Nephron (organoid): ENCODE results near the gene ING3.
A peak's percentile ranks its signal among the peaks of the same experiment; 100 is the strongest.

ENCODE experiments used
- H3K27ac Mint-ChIP-seq, 3 experiments: 2 replicates each; pipeline ENCODE4 v1.8.0; 2020; ENCODE audit warnings: mixed read lengths in 3 of 3, mild to moderate bottlenecking in 2 of 3, moderate library complexity in 1 of 3
- H3K27me3 Mint-ChIP-seq: 2 replicates; pipeline ENCODE4 v1.8.0; 2021; ENCODE audit warnings: low read depth, mild to moderate bottlenecking, moderate library complexity, mixed read lengths
- H3K36me3 Mint-ChIP-seq: 2 replicates; pipeline ENCODE4 v1.8.0; 2020; ENCODE audit warnings: low read depth, mixed read lengths
- H3K4me1 Mint-ChIP-seq: 2 replicates; pipeline ENCODE4 v1.8.0; 2020; ENCODE audit warnings: mixed read lengths
- H3K4me3 Mint-ChIP-seq, 3 experiments: 2 replicates each; pipeline ENCODE4 v1.8.0; 2020; ENCODE audit warnings: mild to moderate bottlenecking in 3 of 3, mixed read lengths in 3 of 3, moderate library complexity in 2 of 3
- H3K9me3 Mint-ChIP-seq: 2 replicates; pipeline ENCODE4 v1.8.0; 2020; ENCODE audit warnings: mixed read lengths
- CTCF ChIP-seq, 3 experiments: fragments of 200-600 bp; sonication (generic); IDR thresholded peaks; one replicate each; pipeline ENCODE4 v1.5.0; 2021; ENCODE audit warnings: antibody characterized with exemption in 3 of 3; ENCODE audit not compliant: unreplicated experiment in 3 of 3

ING3 gene

GRCh38 chr7:121024611-121025010 lies 74.0 kb downstream of the ING3 start:
- H3K4me3 Mint-ChIP-seq = no peak overlapping the region
- no peak for TF ChIP-seq CTCF (IDR thresholded peaks at IDR 0.05; ENCODE audit: unreplicated experiment in 3 of 3)
- peaks cover 20% of the 10 kb centered on the region for H3K36me3 Mint-ChIP-seq
- no peaks in the 10 kb centered on the region for H3K9me3 Mint-ChIP-seq
- H3K4me1 Mint-ChIP-seq = peaks cover 61% of the 10 kb centered on the region
- H3K27ac Mint-ChIP-seq = peak overlapping the region; percentile 48 to 89 (median 80)
- H3K27me3 Mint-ChIP-seq = peaks cover 4% of the 10 kb centered on the region

GRCh38 chr7:121026159-121026558 lies 75.6 kb downstream of the ING3 start:
- H3K36me3 Mint-ChIP-seq = peaks cover 20% of the 10 kb centered on the region
- H3K4me1 Mint-ChIP-seq = peaks cover 56% of the 10 kb centered on the region
- no peak overlapping the region for H3K4me3 Mint-ChIP-seq
- H3K9me3 Mint-ChIP-seq = no peaks in the 10 kb centered on the region
- TF ChIP-seq CTCF (IDR thresholded peaks at IDR 0.05; ENCODE audit: unreplicated experiment in 3 of 3) = no peak
- peak overlapping the region; percentile 48 to 80 (median 58) for H3K27ac Mint-ChIP-seq
- peaks cover 4% of the 10 kb centered on the region for H3K27me3 Mint-ChIP-seq

DNA sequence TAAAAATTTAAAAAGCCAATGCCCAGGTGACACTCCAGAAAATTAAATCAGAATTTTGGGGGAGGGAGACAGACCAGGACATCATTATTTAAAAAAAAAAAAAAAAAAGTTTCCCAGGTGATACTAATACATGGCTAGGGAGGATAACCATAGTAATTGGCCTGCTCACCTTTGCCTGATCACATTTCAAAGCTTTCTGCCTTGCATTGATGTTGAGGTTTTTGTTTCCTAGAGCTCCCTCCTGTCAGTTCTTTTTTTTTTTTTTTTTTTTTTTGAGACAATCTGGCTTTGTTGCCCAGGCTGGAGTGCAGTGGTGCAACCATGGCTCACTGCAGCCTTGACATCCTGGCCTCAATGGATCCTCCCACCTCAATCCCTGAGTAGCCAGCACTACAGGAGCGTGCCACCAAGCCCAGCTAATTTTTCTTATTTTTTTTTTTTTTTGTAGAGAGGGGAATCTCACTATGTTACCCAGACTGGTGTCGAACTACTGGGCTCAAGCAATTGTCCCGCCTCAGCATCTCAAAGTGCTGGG lies 76.1 kb downstream of the ING3 start:
- Mint-ChIP-seq H3K36me3 (peaks cover 20% of the 10 kb centered on the region), H3K27me3 (peaks cover 4% of the 10 kb centered on the region), H3K9me3 (no peaks in the 10 kb centered on the region), H3K4me1 (peaks cover 53% of the 10 kb centered on the region), H3K4me3 (no peak overlapping the region), H3K27ac (peak overlapping the region; percentile 48 to 80 (median 58))
- TF ChIP-seq CTCF (IDR thresholded peaks at IDR 0.05; ENCODE audit: unreplicated experiment in 3 of 3) = no peak
